SKM-1 treated with dmso at 0.1 percent for 144 hours (cell line): ENCODE data around the gene NOTO.
"Not testable (repeated sequence)": the region's sequence is repeated elsewhere in the genome, so short reads cannot be mapped to it uniquely, and the experiment has no call there.

Experiments
- DNase-seq: peaks from one replicate; lab custom pipeline; 2025; ENCODE audit not compliant: unreplicated experiment; lab: John Stamatoyannopoulos, UW

Gene NOTO

DNA sequence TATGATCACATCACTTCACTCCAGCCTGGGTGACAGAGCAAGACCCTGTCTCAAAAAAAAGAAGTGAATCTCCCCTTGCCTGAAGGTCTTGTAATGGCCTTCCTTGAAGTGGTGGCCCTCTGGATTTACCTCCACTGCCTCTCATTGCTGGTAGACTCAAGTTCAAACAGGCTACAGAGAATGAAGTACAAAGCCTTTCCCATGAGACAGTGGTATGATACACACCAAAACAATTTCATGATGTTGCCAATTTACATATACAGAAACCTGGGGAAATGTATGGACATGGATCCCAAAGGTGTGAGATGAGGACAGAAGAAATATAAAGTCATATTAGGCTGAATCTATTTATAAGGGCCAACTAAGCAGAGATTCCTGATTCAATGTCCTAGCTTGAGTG is 4.8 kb upstream of the NOTO start:
- DNase-seq = no peak

DNA sequence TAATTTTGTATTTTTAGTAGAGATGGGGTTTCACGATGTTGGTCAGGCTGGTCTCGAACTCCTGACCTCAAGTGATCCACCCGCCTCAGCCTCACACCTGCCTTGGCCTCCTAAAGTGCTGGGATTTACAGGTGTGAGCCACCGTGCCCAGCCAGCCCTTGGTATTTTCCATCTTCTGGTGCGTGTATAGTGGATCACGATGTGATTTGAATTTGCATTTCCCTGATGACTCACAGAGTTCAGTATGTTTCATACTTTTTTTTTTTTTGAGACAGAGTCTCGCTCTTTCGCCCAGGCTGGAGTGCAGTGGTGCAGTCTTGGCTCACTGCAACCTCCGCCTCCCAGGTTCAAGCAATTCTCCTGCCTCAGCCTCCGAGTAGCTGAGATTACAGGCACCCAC is 2.1 kb upstream of the NOTO start:
- not testable (repeated sequence) for DNase-seq

DNA sequence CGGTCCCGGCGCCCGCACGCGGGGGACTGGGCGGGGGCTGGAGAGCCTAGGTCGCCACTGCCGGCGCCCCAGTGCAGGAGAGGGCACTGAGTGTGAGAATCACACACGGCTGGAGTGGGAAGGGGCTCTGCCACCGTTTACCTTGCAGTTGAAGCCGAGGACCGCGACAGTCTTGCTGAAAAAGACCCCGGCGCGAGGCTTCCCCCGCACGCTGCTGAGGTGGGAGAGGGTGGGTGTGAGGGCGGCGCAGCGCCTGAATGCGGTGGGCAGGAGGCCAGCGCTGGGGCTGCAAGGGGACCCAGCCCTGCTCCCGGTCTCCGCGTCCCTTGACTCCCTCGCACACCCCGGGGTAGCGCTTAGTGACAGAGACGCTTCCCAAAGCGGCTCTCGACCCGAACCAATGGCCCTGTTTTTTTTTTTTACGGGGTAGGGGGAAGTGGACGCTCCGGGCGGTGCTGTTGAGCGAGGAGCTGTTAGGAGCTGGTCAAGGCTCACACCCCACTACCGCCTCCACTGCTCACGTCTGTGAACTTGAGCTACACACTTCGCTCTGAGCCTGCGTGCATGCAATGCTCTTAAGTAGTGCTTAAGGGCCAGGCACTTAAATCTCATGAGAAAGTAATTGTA is 794 bp downstream of the NOTO start:
- no peak for DNase-seq

DNA sequence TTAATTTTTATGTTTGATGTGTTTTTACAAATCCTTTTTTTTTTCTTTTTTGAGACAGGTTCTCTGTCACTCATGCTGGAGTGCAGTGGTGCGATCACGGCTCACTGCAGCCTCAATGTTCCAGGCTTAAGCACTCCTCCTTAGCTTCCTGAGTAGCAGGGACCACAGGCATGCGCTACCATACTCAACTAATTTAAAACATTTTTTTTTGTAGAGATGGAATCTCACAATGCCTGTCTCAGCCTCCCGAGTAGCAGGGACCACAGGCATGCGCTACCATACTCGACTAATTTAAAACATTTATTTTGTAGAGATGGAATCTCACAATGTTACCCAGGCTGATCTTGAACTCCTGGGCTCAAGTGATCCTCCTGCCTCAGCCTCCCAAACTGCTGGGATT is 3.2 kb downstream of the NOTO start:
- no peak for DNase-seq

DNA sequence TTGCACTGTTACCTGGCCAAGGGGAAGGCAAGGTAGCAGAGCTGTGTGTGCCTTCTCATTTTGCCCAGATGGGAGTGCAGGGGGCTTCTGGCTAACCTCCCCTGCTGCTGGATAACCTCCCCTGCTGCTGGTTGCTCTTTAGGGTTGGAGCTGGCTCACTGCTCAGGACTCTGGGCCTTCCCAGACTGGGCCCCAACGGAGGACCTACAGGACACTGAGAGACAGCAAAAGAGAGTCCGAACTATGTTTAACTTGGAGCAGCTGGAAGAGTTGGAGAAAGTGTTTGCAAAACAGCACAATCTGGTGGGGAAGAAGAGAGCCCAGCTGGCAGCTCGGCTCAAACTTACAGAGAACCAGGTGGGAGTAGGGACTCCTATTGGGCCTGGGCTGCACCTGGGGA is 5.9 kb downstream of the NOTO start:
- no peak for DNase-seq

DNA sequence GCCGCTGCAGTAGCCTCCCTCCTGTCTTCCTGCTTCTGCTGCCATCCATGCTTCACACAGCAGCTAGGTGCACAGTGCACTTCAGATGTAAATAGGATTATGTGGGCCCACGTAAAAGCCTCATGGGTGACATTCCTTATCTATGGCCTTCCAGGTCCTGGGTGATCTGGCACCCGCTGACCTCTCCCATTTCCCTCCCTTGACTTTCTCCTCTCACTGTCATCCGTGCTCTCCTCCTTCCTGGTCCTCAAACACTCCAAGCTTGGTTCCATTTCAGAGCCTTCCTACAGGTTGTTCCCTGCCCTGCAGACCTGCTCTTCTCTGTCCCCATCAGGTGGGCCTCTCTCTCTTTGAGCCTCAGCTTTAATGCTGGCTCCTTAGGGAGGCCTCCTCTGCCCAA is 7.6 kb downstream of the NOTO start:
- no peak for DNase-seq

DNA sequence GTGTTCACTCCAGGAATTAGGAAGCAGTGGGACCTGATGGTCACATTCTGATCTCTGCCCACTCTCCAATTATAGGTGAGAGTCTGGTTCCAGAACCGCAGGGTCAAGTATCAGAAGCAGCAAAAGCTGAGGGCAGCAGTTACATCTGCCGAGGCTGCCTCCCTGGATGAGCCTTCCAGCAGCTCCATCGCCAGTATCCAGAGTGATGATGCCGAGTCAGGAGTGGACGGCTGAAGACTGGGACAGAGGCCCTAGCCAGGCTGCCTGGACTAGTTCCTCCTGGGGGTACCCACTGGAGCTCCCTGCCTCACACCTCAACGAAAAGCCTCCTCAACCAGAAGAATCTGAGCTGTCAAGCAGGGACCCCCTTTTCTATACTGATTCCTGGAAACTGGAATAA is 8.3 kb downstream of the NOTO start:
- DNase-seq = no peak

DNA sequence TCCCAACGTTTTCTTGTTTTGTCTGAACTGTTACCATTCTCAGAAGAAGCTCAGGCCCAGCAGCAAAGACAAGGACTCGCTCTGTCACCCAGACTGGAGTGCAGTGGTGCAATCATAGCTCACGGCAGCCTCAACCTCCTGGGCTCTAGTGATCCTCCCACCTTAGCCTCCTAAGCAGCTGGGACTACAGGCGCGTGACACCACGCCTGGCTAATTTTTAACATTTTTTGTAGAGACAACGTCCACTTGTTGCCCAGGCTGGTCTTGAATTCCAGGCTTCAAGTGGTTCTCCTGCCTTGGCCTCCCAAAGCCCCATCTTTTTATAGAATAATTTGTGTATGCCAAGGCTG is 9.7 kb downstream of the NOTO start:
- DNase-seq = no peak

DNA sequence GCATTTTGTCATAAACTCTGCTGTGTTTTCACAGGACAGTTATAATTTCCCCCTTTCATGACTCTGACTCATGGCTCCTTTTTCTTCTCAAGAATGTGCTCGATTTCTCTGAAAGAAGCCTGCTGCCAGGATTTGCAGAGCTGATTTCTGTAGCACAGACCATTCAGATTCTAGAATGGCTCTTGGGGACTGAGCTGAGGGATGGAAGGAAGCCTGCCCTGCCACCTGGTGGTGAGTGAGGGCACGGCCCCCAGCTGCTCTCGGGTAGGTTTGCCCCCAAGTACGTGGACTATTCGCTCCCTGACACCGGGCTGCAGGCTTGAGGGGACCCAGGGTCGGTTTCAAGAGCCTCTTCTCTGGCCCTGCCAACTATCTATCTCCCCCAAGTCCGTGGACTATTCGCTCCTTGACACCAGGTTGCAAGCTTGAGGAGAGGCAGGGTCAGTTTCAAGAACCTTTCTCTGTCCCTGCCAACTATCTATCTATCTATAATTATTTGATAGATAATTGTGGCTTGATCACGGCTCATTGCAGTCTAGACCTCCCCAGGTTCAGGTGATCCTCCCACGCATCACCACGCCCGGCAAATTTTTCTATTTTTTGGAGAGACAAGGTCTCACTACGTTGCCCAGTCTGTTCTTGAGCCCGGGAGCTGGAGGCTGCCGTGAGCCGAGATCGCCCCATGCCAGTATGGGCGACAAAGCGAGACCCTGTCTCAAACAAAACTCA is 10.2 kb downstream of the NOTO start:
- DNase-seq = peak; percentile 60

DNA sequence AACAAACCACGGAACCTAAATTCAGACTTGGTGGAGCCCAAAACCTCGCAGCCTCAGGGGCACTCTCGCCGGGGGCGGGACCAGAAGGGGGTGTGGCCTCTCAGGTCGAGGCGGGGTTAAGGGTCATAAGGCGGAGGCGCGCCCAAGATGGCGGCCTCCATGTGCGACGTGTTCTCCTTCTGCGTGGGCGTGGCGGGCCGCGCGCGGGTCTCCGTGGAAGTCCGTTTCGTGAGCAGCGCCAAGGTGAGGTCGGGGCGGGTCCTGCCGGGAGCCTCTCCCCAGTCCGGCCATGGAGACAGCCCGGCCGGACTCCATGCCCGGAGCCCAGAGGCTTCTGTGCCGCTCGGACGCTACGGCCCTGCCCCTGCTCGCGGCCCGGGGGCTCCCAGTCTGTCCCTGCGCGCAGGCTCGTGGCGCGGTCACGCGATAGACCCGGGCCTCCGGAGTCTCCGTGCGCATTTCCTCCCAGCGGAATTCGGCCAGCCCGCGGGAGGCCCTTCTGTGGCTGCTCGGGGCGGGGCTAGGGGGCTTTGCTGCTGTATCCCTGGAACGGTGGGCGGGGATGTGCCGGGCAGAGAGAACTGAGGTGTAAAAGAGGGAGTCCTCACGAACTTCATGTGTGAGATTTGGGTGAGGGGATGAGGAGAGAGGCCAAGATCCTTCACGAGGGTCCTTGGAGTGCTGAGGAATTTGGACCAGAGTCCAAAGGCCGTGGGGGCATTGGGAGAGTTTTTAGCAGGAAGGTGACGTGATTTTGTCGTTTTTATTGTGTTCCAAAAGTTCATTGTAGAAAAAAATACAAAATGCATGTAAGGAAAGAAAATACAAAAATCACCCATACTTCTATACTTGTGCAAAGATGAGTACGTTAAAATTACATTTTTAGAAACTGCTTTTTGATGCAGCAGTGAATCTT is 12.0 kb downstream of the NOTO start, which contains the start of gene SMYD5:
Gene SMYD5, plus strand, starts transcription at position 126 of the 916 bp plus-strand sequence. Its CDS starts 22 bp downstream, at position 148.
- DNase-seq = peak; percentile 76

DNA sequence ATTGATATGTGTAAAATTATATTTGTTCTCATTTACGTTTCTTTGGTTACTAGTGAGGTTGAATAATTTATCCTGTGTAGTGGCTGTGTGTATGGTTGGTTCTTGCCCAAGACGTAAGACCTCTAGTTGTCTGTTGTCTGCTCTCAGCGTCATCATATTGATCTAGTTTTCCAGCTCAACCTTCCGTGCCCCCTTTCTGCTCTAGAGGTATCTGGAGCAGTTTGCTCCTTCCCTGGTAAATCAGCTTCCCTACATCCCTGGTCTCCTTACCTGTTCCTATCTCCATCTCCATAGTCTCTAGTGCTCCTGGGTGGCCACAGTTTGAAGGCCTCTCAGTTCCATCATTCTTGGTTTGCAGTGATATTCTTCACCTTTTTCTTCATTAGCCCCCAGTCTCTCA is 12.9 kb downstream of the NOTO start:
- DNase-seq = no peak

DNA sequence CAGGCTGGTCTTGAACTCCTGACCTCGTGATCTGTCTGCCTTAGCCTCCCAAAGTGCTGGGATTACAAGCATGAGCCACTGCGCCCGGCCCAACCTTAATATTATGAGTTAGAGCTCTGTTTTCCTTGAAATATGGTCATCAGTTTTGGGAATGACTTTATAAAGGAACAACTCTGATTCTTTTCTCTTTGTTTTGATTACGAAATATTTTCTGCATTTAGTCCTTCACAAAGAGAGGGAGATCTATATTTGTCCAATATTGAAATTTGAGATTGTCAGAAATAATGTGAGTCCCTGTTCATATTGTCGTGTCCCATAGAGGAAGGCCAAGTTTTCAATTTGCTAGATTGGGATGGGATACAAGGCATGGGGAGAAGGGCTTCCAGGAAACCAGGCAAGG is 14.8 kb downstream of the NOTO start:
- no peak for DNase-seq

DNA sequence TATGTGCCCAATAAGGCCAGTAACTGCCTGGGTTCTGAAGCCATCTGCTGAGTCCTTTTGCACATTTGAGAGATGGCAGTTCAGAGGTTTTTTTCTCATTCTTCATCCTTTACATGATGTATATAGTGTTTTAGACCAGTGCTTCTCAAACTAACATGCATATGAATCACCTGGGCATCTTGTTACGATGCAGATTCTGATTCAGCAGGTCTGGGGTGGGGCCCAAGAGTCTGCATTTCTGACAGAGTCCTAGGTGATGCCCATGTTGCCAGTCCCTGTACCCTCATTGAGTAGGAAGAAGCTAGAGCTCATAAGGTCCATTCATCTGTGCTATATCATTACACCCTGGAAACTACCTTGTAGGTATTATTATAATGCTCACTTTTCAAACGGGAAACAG is 15.5 kb downstream of the NOTO start:
- no peak for DNase-seq

DNA sequence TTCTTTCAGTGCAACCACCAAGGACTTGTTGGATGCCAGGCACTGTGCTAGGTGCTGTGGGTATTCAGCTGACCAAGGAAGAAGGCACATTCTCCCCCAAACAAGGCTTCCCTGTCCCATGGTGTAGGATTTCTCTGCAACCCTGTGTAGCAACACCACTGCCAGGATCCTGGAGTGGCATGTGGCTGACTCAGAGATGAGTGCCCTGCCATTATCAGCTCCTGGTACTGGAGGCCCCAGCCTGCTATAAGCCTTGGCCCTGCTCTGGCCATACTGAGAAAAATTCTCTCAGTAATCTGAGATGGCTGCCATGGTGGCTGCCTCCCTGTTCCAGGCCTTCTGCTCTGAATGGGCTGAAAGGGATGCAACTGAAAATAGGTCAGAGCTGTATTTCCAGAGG is 15.9 kb downstream of the NOTO start:
- DNase-seq = no peak

DNA sequence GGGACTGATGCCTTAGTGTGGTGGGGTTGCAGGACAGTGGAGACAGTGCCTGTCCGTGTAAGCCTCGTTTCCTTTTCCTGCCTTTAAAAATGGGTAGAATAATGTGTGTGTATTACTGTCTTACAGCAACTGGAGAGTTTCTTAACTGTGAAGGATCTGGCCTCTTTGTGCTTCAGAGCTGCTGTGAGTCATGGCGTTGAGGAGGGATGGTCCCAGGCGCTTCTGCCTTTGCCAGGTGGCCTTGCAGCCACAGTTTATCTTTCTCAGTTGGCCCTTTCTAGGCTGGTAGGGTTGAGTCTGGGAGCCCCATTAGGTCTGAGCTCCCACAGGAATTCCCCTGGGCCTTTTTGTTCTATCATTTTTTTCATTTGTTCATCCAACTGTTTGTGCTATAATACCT is 21.4 kb downstream of the NOTO start:
- DNase-seq = no peak

DNA sequence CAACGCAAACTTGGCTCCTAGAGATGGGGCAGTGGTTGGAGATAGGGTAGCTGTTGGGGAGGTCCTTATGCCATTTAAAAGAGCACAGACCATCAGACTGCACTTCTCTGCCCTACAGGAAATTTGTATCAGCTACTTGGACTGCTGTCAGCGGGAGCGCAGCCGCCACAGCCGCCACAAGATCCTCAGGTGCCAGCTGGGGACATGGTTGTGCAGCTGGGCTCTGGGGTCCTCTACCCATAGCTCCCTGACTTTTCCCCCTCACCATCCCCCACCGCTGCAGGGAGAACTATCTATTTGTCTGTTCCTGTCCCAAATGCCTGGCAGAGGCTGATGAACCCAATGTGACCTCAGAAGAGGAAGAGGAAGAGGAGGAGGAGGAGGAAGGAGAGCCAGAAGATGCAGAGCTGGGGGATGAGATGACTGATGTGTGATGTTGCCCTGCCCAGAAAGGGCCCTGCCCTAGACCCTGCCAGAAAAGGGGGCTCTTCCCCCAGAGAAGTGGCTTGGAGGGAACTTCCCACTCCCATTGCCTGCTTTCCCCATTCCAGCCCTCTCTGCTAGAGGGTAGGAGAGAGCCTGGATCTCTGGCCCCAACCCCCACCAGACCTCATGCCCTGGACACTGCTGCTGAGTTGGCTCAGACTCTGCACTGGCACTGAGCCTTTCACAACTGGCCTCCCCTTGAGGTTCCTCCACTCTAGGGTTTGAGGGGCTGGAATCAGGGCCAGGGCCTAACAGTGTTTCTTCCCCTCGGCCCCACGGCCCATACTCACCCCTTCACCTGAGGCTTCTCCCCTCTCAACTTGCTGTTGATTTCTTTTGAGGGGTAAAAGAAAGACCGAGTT is 23.4 kb downstream of the NOTO start:
- DNase-seq = peak; percentile 71

DNA sequence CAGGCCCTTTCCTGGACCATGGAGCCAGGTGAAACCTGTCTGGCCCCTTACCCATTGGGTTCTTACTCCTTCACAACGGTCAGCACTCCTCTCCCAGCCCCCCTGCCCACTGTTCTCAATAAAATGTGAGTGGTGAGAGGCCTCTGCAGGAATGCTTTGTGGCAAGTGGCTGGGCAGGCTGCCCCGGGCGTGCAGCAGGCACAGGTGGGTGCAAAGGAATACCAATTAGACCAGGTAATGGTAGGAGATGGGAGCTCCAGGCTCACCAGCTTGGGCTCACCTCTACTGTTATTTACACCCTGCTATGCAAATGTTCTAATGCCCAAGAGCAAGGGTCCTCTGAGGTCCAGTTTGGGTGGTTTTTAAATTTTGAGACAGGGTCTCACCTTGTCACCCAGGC is 24.7 kb downstream of the NOTO start:
- no peak for DNase-seq

DNA sequence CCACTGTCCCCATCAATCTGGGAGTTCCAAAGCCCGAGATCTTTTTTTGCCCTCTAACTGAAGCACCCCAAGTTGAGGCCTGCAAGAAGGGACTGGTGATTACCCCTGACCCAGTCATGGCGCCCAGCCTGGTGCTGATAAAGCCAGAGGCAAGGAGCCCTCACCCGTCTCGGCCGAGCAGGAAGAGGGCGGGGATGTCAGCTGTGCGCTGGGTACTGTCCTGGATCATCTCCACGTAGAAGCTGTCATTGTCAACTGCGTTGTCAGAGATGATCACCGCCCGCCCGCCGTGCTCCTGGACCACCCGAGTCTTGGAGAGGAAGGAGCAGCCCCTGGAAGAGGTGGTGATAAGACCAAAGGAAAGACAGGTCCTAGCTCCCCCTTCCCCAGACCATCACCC is 26.3 kb downstream of the NOTO start:
- no peak for DNase-seq

DNA sequence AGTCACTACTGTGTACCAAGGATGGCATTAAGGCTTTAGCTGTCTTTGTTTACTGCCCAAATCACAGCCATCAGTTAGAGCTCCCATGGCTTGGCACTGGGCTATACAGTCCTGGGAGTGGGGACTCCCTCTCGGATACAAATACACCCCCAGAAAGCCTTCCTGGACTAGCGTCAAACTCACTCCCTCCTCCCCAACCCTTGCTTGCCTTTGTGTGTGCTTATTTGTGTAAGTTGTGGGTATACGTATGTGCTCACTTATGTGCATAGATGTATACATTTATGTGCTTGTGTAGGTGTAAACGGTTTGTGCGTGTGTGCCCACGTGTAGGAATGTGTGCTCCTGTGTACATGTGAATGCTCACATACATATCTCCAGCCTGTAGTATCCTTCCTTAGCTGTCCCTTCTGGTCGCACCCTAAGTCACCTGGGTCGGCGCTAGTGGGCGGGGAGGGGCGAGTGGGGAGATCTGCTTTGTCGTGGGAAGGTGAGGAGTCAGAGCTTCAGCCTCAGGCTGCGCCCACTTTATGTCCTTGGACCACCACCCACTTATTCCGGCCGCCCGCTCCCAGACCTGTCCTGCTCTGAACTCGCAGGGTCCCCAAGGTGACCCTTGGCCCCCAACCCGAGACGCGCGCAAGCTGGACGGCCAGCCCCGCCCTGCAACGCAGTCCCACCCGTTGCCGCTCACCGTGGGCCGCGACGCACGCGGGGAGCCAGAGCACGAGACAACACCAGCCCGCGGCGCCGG is 30.2 kb downstream of the NOTO start:
- DNase-seq = peak; percentile 31
